Spleen (tissue), 11 donors: ENCODE data around the gene NDRG4. TPM values are rescaled to one million over a fixed set of nuclear protein-coding genes. Genes with fewer than 3 reads are reported as not detected.

ENCODE experiments used
- DNase-seq: peaks from one replicate; pipeline ENCODE4 v3.0.0-alpha.2; 2020
- H3K27ac ChIP-seq, 8 donors: fragments of 200-600 bp; sonication (generic) in 7 of 8; 1 replicate in 4 of 8; 2 replicates in 4 of 8; pipeline versions ENCODE4 v1.5.0 to v1.8.0; 2016 to 2021; ENCODE audit warnings: inconsistent platforms in 4 of 8, mild to moderate bottlenecking in 4 of 8, moderate library complexity in 1 of 8
- H3K27me3 ChIP-seq, 7 donors: fragments of 200-600 bp; sonication (generic) in 6 of 7; replicated peaks in 1 of 7; 1 replicate in 4 of 7; 2 replicates in 3 of 7; pipeline versions ENCODE4 v1.5.0 to v1.8.0; 2016 to 2021; ENCODE audit warnings: inconsistent platforms in 3 of 7, mild to moderate bottlenecking in 1 of 7
- H3K36me3 ChIP-seq, 6 donors: fragments of 200-600 bp; sonication (generic) in 5 of 6; 1 replicate in 4 of 6; 2 replicates in 2 of 6; pipeline versions ENCODE4 v1.5.0 to v1.8.0; 2016 to 2021; ENCODE audit warnings: inconsistent platforms in 2 of 6
- H3K4me1 ChIP-seq, 6 donors: fragments of 200-600 bp; sonication (generic) in 5 of 6; 1 replicate in 3 of 6; 2 replicates in 3 of 6; pipeline versions ENCODE4 v1.5.0 to v1.8.0; 2016 to 2021; ENCODE audit warnings: inconsistent platforms in 3 of 6
- H3K4me3 ChIP-seq, 8 donors: fragments of 200-600 bp; sonication (generic) in 7 of 8; 1 replicate in 4 of 8; 2 replicates in 4 of 8; pipeline versions ENCODE4 v1.5.0 to v1.8.0; 2016 to 2021; ENCODE audit warnings: inconsistent platforms in 4 of 8, mild to moderate bottlenecking in 4 of 8, moderate library complexity in 2 of 8
- H3K9me3 ChIP-seq, 8 donors: fragments of 200-600 bp; sonication (generic) in 7 of 8; 1 replicate in 4 of 8; 2 replicates in 4 of 8; pipeline versions ENCODE4 v1.5.0 to v1.8.0; 2016 to 2021; ENCODE audit warnings: inconsistent platforms in 4 of 8
- POLR2A ChIP-seq, 3 donors: fragments of 450-650 bp; IDR thresholded peaks; one replicate each; pipeline ENCODE4 v1.5.1; 2017; ENCODE audit warnings: antibody characterized with exemption in 3 of 3, mild to moderate bottlenecking in 1 of 3
- POLR2AphosphoS5 ChIP-seq, 3 donors: sonication (generic); formaldehyde crosslinking; IDR thresholded peaks; one replicate each; pipeline ENCODE4 v1.5.1; 2017; ENCODE audit warnings: antibody characterized with exemption in 3 of 3
- WGBS, 5 donors: extraction: QIAGEN DNeasy Blood & Tissue Kit in 3 of 5; methylation state at CpG; one replicate each; pipeline versions ENCODE4 v1.1.5 to v1.1.7; 2013 to 2018; 5-methylcytosine and 5-hydroxymethylcytosine counted together
- intact Hi-C: fragments of 100-400 bp; cut with DNase I; formaldehyde crosslinking; loops from one replicate; pipeline ENCODE4 v1.15.0; 2023; ENCODE audit warnings: low total_unique reads
- polyA plus RNA-seq, 3 donors: library from polyadenylated mRNA; stranded (reverse); fragments of 200-250 nt; gene quantifications; one replicate each; pipeline ENCODE4 v1.2.1, GENCODE V29; 2013
- total RNA-seq, 7 donors: library from RNA; depleted of rRNA in 3 of 7; stranded (reverse); fragments of >200 nt in 3 of 7; fragmentation: NEBNext Ultra II Directional in 4 of 7; extraction: Animal tissue kit (Norgen Biotek cat#: 25700) in 4 of 7; gene quantifications; one replicate each; pipeline versions ENCODE4 v1.1.0 to v1.2.1, GENCODE V29; 2016 to 2021
- TF ChIP-seq, protein P1 (sequence below), 11 experiments: fragments of 200-600 bp in 7 of 11; fragments of 450-650 bp in 4 of 11; sonication (generic) in 4 of 11; IDR thresholded peaks in 8 of 11; conservative IDR thresholded peaks in 3 of 11; 1 replicate in 7 of 11; 2 replicates in 4 of 11; pipeline versions ENCODE4 v1.4.0 to v1.8.0; 2016 to 2021; ENCODE audit warnings: antibody characterized with exemption in 11 of 11, inconsistent platforms in 4 of 11, mild to moderate bottlenecking in 1 of 11
- donor health status: healthy with polysubstance abuse.
- donor health status: DM: no; HTN: no; CAD: no; lungs with moderate emphysema.
- donor health status: DM: no; HTN: no; CAD: no.
- donor health status: Bipolar disorder and iron deficiency.
- donor health status: healthy.
- donor health status: DM: no; HTN: no; CAD: no.
- donor health status: DM: yes; HTN: yes; CAD: no.

NDRG4 gene
- total and polyA plus RNA-seq, 10 donors = 9.4 to 115 (median 43.6) TPM

DNA sequence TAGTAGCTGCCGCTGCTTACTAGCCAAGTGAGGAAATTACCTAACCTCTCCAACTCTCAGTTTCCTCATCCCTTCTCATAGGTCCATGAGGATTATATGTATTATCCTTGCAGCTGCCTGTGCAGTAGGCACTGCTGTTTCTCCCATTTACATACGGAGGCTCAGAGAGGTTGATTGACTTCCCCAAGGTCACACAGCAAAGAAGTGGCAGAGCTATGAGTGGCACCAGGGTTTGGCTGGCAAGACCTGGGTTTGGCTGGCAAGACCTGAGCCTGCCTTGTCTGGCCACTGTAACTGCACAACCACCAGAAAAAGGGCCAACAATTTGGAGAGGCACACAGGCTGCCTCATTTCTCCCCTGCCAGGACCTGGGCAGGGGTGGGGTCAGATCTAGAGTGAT is 2.5 kb upstream of the NDRG4 start:
- peaks cover 5 to 36% (median 18%) of the 10 kb centered on the region in 7 donors for H3K27me3 ChIP-seq
- H3K9me3 ChIP-seq = no peaks in the 10 kb centered on the region
- intact Hi-C loops = no loop called here
- peak; percentile 29 for DNase-seq
- no peak overlapping the region for H3K4me3 ChIP-seq
- no peak overlapping the region for H3K27ac ChIP-seq
- TF ChIP-seq POLR2A (IDR thresholded peaks at IDR 0.05) (no peak), POLR2AphosphoS5 (IDR thresholded peaks at IDR 0.05) (no peak)
- TF ChIP-seq, protein P1, sequence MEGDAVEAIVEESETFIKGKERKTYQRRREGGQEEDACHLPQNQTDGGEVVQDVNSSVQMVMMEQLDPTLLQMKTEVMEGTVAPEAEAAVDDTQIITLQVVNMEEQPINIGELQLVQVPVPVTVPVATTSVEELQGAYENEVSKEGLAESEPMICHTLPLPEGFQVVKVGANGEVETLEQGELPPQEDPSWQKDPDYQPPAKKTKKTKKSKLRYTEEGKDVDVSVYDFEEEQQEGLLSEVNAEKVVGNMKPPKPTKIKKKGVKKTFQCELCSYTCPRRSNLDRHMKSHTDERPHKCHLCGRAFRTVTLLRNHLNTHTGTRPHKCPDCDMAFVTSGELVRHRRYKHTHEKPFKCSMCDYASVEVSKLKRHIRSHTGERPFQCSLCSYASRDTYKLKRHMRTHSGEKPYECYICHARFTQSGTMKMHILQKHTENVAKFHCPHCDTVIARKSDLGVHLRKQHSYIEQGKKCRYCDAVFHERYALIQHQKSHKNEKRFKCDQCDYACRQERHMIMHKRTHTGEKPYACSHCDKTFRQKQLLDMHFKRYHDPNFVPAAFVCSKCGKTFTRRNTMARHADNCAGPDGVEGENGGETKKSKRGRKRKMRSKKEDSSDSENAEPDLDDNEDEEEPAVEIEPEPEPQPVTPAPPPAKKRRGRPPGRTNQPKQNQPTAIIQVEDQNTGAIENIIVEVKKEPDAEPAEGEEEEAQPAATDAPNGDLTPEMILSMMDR (IDR thresholded peaks at IDR 0.05 in 8 of 11, conservative IDR thresholded peaks at IDR 0.05 in 3 of 11) = no peak
- H3K4me1 ChIP-seq = peaks cover 13 to 37% (median 24%) of the 10 kb centered on the region in 6 donors
- WGBS, 5 donors = 61 to 89% (median 72%) methylated on average over 2 of the region's 2 CpGs
- no peaks in the 10 kb centered on the region for H3K36me3 ChIP-seq

DNA sequence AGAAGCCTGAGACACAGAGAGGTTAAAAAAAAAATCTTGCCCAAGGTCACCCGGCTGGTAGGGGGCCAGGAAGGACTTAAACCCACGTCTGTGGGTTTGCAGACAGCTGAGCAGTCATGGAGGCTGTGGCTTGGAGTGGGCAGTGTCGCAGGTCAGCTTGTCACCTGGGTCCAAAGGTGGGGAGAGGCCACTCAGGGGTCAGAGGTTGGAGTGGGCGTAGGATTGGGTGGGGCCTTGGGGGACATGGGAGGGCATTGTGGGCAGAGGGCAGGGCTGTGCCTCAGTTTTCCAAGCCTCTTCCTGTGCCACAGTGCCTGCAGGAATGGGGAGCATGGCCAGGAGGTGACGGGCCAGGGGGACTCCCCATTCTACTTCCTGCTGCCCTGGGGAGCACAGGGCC is 2.0 kb upstream of the NDRG4 start:
- DNase-seq = peak; percentile 53
- intact Hi-C loops = no loop called here

DNA sequence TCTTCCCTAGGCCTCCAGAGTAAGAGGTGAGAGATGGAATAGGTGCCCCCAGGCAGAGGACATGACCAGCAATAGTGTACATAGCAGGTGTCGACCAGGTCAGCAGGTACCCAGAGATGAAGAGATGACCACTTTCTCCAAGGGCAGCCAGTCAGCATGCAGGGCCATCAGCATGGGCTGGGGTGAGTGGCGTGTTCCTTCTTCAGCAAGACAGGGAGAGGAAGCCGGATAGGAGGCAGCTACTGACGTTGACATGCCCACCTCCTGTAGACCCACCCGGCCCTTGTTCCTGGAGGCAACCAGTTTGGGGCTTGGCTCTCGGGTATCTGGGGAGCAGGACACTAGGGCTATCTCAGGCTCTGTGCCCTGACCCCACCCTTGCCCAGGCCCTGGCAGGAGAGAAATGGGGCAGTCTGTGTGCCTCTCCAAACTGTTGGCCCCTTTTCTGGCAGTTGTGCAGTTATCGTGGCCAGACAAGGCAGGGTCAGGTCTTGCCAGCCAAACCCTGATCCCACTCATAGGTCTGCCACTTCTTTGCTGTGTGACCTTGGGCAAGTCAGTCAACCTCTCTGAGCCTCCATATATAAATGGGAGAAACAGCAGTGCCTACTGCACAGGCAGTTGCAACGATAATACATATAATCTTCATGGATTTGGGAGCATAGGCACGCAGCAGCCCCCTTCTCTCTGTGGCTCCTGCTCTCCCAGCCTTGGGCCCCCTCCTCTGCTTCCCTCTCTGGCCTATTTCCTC is 1.4 kb upstream of the NDRG4 start:
- H3K27me3 ChIP-seq = peaks cover 5 to 43% (median 18%) of the 10 kb centered on the region in 7 donors
- H3K4me1 ChIP-seq = peaks cover 13 to 40% (median 24%) of the 10 kb centered on the region in 6 donors
- DNase-seq = peak; percentile 68
- WGBS, 5 donors = 70 to 81% (median 75%) methylated on average over 6 to 9 of the region's 9 CpGs
- no peak overlapping the region for H3K27ac ChIP-seq
- H3K9me3 ChIP-seq = no peaks in the 10 kb centered on the region
- no peaks in the 10 kb centered on the region for H3K36me3 ChIP-seq
- intact Hi-C loops = no loop called here
- TF ChIP-seq POLR2AphosphoS5 (IDR thresholded peaks at IDR 0.05) = no peak
- TF ChIP-seq, protein P1 (IDR thresholded peaks at IDR 0.05 in 8 of 11, conservative IDR thresholded peaks at IDR 0.05 in 3 of 11) = no peak
- TF ChIP-seq POLR2A (IDR thresholded peaks at IDR 0.05) = no peak
- H3K4me3 ChIP-seq = no peak overlapping the region

More for the DNA sequence above, 2.0 kb upstream of the NDRG4 start:
- Histone ChIP-seq H3K27ac (no peak overlapping the region), H3K36me3 (no peaks in the 10 kb centered on the region), H3K4me3 (no peak overlapping the region), H3K27me3 (peaks cover 5 to 39% (median 18%) of the 10 kb centered on the region in 7 donors), H3K4me1 (peaks cover 13 to 40% (median 24%) of the 10 kb centered on the region in 6 donors), H3K9me3 (no peaks in the 10 kb centered on the region)
- WGBS, 5 donors = 44 to 51% (median 45%) methylated on average over 5 of the region's 5 CpGs
- no peak for TF ChIP-seq POLR2A (IDR thresholded peaks at IDR 0.05)
- TF ChIP-seq, protein P1 (IDR thresholded peaks at IDR 0.05 in 8 of 11, conservative IDR thresholded peaks at IDR 0.05 in 3 of 11) = no peak
- TF ChIP-seq POLR2AphosphoS5 (IDR thresholded peaks at IDR 0.05) = no peak

DNA sequence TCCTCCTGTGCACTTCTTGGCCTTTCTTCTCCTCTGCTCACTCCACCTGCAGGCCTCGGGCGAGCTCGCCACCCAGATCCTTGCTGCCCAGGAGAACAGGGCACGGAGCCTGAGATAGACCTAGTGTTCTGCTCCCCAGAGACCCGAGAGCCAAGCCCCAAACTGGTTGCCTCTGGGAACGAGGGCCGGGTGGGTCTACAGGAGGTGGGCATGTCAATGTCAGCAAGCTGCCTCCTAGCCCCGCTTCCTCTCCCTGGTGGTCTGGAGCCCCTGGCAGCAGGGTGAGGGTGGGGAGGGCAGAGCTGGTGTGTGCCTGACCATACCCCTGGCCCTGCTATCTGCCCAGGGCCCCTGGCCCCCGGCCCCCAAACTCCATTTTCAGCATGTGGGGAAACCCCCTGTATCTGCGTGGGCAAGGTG is 841 bp upstream of the NDRG4 start:
- intact Hi-C loops = no loop called here
- H3K4me3 ChIP-seq = no peak overlapping the region
- H3K36me3 ChIP-seq = peaks cover 0 to 4% (median 0%) of the 10 kb centered on the region in 6 donors
- H3K27ac ChIP-seq = no peak overlapping the region
- TF ChIP-seq, protein P1 (IDR thresholded peaks at IDR 0.05 in 8 of 11, conservative IDR thresholded peaks at IDR 0.05 in 3 of 11) = no peak
- no peak for TF ChIP-seq POLR2A (IDR thresholded peaks at IDR 0.05)
- H3K27me3 ChIP-seq = peaks cover 5 to 49% (median 18%) of the 10 kb centered on the region in 7 donors
- peaks cover 13 to 40% (median 24%) of the 10 kb centered on the region in 6 donors for H3K4me1 ChIP-seq
- peak; percentile 70 for DNase-seq
- 65 to 86% (median 82%) methylated on average over 7 to 10 of the region's 10 CpGs for WGBS, 5 donors
- no peaks in the 10 kb centered on the region for H3K9me3 ChIP-seq
